Keratinocyte (primary cell): ENCODE data around the gene SUN1.
"Not testable (repeated sequence)": the region's sequence is repeated elsewhere in the genome, so short reads cannot be mapped to it uniquely, and the experiment has no call there.

ENCODE experiments used
- CTCF ChIP-seq, 3 experiments: IDR thresholded peaks in 1 of 3; conservative IDR thresholded peaks in 1 of 3; optimal IDR thresholded peaks in 1 of 3; 2 replicates in 2 of 3; 3 replicates in 1 of 3; pipeline versions ENCODE3 to v1.5.1; 2011; ENCODE audit warnings: low read length in 3 of 3, mild to moderate bottlenecking in 3 of 3, moderate library complexity in 2 of 3, control low read depth in 1 of 3, inconsistent platforms in 1 of 3; ENCODE audit not compliant: insufficient read depth in 2 of 3; ENCODE audit errors: extremely low read depth in 1 of 3
- EZH2 ChIP-seq: IDR thresholded peaks from one replicate; pipeline ENCODE4 v1.6.1; 2012; ENCODE audit warnings: inconsistent platforms, mild to moderate bottlenecking, low read length, moderate library complexity

GRCh38 chr7:924042-924441 is 91.8 kb downstream of the SUN1 start:
- TF ChIP-seq CTCF (optimal IDR thresholded peaks at IDR 0.05 in 1 of 3, IDR thresholded peaks at IDR 0.05 in 1 of 3, conservative IDR thresholded peaks at IDR 0.05 in 1 of 3; ENCODE audit: extremely low read depth in 1 of 3, insufficient read depth in 2 of 3, low read length in 3 of 3); EZH2: not testable (repeated sequence)
